Neural cell (in vitro differentiated cells): ENCODE results near the gene NFE2L2. TPM values are rescaled to one million over a fixed set of nuclear protein-coding genes. Genes with fewer than 3 reads are reported as not detected.

ENCODE experiments used
- H2AFZ ChIP-seq: fragments of 200-600, 300-800 bp; sonication (generic), shearing (Covaris generic); 2 replicates; pipeline ENCODE4 v1.6.0; 2014; ENCODE audit warnings: low read depth, mild to moderate bottlenecking, antibody characterized with exemption, low read length, moderate library complexity
- H3F3A ChIP-seq: fragments of 200-600 bp; shearing (Covaris generic); 2 replicates; pipeline ENCODE4 v1.6.1; 2016; ENCODE audit warnings: mild to moderate bottlenecking, moderate library complexity, mixed read lengths, antibody characterized with exemption, low read length; ENCODE audit not compliant: insufficient read depth, poor library complexity, severe bottlenecking
- H3K27ac ChIP-seq: fragments of 200-600, 300-800 bp; sonication (generic), shearing (Covaris generic); 2 replicates; pipeline ENCODE4 v1.5.1; 2014; ENCODE audit warnings: mild to moderate bottlenecking, low read length, moderate library complexity
- H3K27me3 ChIP-seq: fragments of 300-800, 200-600 bp; sonication (generic), shearing (Covaris generic); 2 replicates; pipeline ENCODE4 v1.6.0; 2014; ENCODE audit warnings: mild to moderate bottlenecking, low read depth, low read length, moderate library complexity; ENCODE audit not compliant: insufficient read depth
- H3K36me3 ChIP-seq: fragments of 300-800, 200-600 bp; sonication (generic), shearing (Covaris generic); 2 replicates; pipeline ENCODE4 v1.5.1; 2014; ENCODE audit warnings: mild to moderate bottlenecking, antibody characterized with exemption, low read length, moderate library complexity; ENCODE audit not compliant: insufficient read depth
- H3K4me2 ChIP-seq: fragments of 300-800, 200-600 bp; sonication (generic), shearing (Covaris generic); 2 replicates; pipeline ENCODE4 v1.6.0; 2014; ENCODE audit warnings: mild to moderate bottlenecking, low read length
- H3K4me3 ChIP-seq: fragments of 300-800, 200-600 bp; sonication (generic), shearing (Covaris generic); 2 replicates; pipeline ENCODE4 v1.5.1; 2014; ENCODE audit warnings: mild to moderate bottlenecking, low read length, moderate library complexity
- H3K79me2 ChIP-seq: fragments of 200-600 bp; shearing (Covaris generic); replicated peaks from 2 replicates; pipeline ENCODE4 v1.6.0; 2014; ENCODE audit warnings: mild to moderate bottlenecking, low read length, moderate library complexity; ENCODE audit not compliant: insufficient read depth
- H3K9ac ChIP-seq: fragments of 300-800, 200-600 bp; sonication (generic), shearing (Covaris generic); 2 replicates; pipeline ENCODE4 v1.6.1; 2016; ENCODE audit warnings: mild to moderate bottlenecking, low read length, mixed read lengths
- H3K9me2 ChIP-seq: fragments of 200-600 bp; shearing (Covaris generic); 2 replicates; pipeline ENCODE4 v1.6.1; 2016; ENCODE audit warnings: mild to moderate bottlenecking, low read length, mixed read lengths; ENCODE audit not compliant: insufficient read depth
- H3K9me3 ChIP-seq: fragments of 200-600, 300-800 bp; sonication (generic), shearing (Covaris generic); 2 replicates; pipeline ENCODE4 v1.6.1; 2016; ENCODE audit warnings: mild to moderate bottlenecking, mixed run types, low read length, moderate library complexity, mixed read lengths
- H4K20me1 ChIP-seq: fragments of 200-600 bp; shearing (Covaris generic); 2 replicates; pipeline ENCODE4 v1.6.1; 2016; ENCODE audit warnings: mild to moderate bottlenecking, mixed run types; ENCODE audit not compliant: insufficient read depth
- EP300 ChIP-seq: fragments of 450-650 bp; conservative IDR thresholded peaks from 2 replicates; pipeline ENCODE4 v1.6.1; 2014; ENCODE audit warnings: antibody characterized with exemption, mild to moderate bottlenecking, moderate library complexity; ENCODE audit not compliant: poor library complexity, severe bottlenecking
- MXI1 ChIP-seq: fragments of 450-650 bp; conservative IDR thresholded peaks from 2 replicates; pipeline ENCODE4 v1.6.1; 2014; ENCODE audit warnings: antibody characterized with exemption, mild to moderate bottlenecking; ENCODE audit not compliant: poor library complexity, severe bottlenecking
- POLR2AphosphoS5 ChIP-seq: IDR thresholded peaks from 2 replicates; pipeline ENCODE4 v1.6.1; 2012
- SMC3 ChIP-seq: fragments of 450-650 bp; conservative IDR thresholded peaks from 2 replicates; pipeline ENCODE4 v1.6.1; 2014; ENCODE audit warnings: antibody characterized with exemption, mild to moderate bottlenecking, moderate library complexity; ENCODE audit not compliant: poor library complexity
- TAF1 ChIP-seq: IDR thresholded peaks from 2 replicates; pipeline ENCODE4 v1.6.1; 2012; ENCODE audit warnings: low read depth
- polyA plus RNA-seq: library from polyadenylated mRNA; depleted of rRNA; stranded (reverse); fragments of >200 nt; gene quantifications from 2 replicates; pipeline ENCODE4 v1.2.3, GENCODE V29; 2014
- TF ChIP-seq, protein P1 (sequence below): IDR thresholded peaks from 2 replicates; pipeline ENCODE4 v1.6.1; 2012; ENCODE audit warnings: borderline replicate concordance
- TF ChIP-seq, protein P2 (sequence below): fragments of 450-650 bp; IDR thresholded peaks from 2 replicates; pipeline ENCODE4 v1.5.1; 2014; ENCODE audit warnings: antibody characterized with exemption, mild to moderate bottlenecking, moderate library complexity; ENCODE audit not compliant: poor library complexity, severe bottlenecking

NFE2L2 gene
- polyA plus RNA-seq, 1 donor from 2014 or later = 1.4 TPM

DNA sequence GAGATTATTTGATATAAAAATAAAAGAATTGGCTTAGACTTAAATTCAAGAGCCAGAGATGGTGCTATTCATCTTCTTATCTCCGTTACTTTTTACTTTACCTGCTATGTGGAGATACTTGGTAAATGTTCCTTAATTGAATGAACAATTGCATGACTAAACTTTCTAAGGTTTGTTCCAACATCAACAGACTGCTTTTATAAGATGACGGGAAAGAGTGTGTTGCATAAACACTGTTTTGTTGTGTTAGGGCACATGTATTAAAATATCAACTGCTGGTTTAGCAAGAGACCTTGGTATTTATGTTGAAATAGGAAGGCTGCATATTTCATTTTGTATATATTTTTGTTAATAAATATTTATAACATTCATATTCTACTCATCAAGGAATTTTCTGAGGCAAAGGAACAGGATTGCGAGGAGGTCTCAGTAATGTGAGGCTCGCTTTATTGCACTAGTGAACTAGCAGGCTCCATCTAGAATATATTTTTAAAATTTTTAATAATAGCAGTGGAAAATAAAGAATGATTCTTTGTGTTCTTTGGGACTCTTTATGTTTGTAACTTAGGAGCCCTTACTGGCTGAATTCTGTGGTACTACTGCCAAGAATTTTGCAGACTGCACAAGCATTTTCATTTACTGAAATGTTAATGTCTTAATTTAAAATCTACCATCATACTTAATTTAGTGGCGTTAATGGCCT lies 10.7 kb upstream of the NFE2L2 start:
- Histone ChIP-seq H3K9me3 (no peaks in the 10 kb centered on the region), H2AFZ (no peak overlapping the region), H3K4me3 (no peak overlapping the region), H3K9ac (no peak overlapping the region), H3K9me2 (no peaks in the 10 kb centered on the region), H3K79me2 (no peaks in the 10 kb centered on the region), H3F3A (peaks cover 3% of the 10 kb centered on the region), H3K27ac (no peak overlapping the region), H3K27me3 (no peaks in the 10 kb centered on the region), H3K36me3 (no peaks in the 10 kb centered on the region), H4K20me1 (no peaks in the 10 kb centered on the region), H3K4me2 (no peak overlapping the region)
- TF ChIP-seq POLR2AphosphoS5 (no peak), SMC3 (no peak)
- TF ChIP-seq, protein P1, sequence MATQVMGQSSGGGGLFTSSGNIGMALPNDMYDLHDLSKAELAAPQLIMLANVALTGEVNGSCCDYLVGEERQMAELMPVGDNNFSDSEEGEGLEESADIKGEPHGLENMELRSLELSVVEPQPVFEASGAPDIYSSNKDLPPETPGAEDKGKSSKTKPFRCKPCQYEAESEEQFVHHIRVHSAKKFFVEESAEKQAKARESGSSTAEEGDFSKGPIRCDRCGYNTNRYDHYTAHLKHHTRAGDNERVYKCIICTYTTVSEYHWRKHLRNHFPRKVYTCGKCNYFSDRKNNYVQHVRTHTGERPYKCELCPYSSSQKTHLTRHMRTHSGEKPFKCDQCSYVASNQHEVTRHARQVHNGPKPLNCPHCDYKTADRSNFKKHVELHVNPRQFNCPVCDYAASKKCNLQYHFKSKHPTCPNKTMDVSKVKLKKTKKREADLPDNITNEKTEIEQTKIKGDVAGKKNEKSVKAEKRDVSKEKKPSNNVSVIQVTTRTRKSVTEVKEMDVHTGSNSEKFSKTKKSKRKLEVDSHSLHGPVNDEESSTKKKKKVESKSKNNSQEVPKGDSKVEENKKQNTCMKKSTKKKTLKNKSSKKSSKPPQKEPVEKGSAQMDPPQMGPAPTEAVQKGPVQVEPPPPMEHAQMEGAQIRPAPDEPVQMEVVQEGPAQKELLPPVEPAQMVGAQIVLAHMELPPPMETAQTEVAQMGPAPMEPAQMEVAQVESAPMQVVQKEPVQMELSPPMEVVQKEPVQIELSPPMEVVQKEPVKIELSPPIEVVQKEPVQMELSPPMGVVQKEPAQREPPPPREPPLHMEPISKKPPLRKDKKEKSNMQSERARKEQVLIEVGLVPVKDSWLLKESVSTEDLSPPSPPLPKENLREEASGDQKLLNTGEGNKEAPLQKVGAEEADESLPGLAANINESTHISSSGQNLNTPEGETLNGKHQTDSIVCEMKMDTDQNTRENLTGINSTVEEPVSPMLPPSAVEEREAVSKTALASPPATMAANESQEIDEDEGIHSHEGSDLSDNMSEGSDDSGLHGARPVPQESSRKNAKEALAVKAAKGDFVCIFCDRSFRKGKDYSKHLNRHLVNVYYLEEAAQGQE = no peak
- TF ChIP-seq, protein P2, sequence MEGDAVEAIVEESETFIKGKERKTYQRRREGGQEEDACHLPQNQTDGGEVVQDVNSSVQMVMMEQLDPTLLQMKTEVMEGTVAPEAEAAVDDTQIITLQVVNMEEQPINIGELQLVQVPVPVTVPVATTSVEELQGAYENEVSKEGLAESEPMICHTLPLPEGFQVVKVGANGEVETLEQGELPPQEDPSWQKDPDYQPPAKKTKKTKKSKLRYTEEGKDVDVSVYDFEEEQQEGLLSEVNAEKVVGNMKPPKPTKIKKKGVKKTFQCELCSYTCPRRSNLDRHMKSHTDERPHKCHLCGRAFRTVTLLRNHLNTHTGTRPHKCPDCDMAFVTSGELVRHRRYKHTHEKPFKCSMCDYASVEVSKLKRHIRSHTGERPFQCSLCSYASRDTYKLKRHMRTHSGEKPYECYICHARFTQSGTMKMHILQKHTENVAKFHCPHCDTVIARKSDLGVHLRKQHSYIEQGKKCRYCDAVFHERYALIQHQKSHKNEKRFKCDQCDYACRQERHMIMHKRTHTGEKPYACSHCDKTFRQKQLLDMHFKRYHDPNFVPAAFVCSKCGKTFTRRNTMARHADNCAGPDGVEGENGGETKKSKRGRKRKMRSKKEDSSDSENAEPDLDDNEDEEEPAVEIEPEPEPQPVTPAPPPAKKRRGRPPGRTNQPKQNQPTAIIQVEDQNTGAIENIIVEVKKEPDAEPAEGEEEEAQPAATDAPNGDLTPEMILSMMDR = no peak

DNA sequence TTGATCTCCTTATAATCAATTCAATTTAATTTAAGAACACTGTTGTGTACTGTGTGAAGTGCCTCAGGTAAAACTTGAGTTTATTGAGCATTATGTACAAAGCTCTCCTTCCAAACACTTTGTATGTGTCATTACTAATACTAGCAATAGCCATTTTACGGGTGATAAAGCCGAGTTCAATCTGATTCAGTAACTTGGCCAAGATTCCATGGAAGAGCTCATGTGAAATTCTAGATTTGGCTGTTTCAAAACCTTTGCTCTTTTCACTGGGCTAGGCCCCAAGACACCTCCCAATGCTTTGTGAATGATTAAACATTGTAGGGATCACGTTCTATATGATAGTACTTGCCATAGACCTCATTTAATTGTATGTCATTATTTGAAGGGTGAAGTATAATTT lies 8.9 kb upstream of the NFE2L2 start:
- H3K9ac ChIP-seq = no peak overlapping the region
- no peaks in the 10 kb centered on the region for H3K9me2 ChIP-seq
- H3K4me3 ChIP-seq = no peak overlapping the region
- H2AFZ ChIP-seq = no peak overlapping the region
- H3K36me3 ChIP-seq = no peaks in the 10 kb centered on the region
- H3K9me3 ChIP-seq = no peaks in the 10 kb centered on the region
- no peak overlapping the region for H3K27ac ChIP-seq
- H3K79me2 ChIP-seq = no peaks in the 10 kb centered on the region
- H4K20me1 ChIP-seq = no peaks in the 10 kb centered on the region
- H3K27me3 ChIP-seq = no peaks in the 10 kb centered on the region
- peaks cover 3% of the 10 kb centered on the region for H3F3A ChIP-seq
- H3K4me2 ChIP-seq = no peak overlapping the region
- TF ChIP-seq, protein P2 = no peak
- no peak for TF ChIP-seq EP300
- TF ChIP-seq, protein P1 = no peak
- no peak for TF ChIP-seq TAF1
- no peak for TF ChIP-seq MXI1
